Inflammatory macrophage treated with lipopolysaccharide for 1 hour (primary cell): ENCODE measurements around the gene VWA5B1.
A peak's percentile ranks its signal among the peaks of the same experiment; 100 is the strongest.

Source experiments
- DNase-seq, 2 donors: peaks; one replicate each; pipeline ENCODE4 v3.0.0-alpha.2; 2020 to 2022

The VWA5B1 gene

GRCh38 chr1:20399196-20399595, 108.5 kb downstream of the VWA5B1 start:
- no peak for DNase-seq

GRCh38 chr1:20399606-20400180, 109.0 kb downstream of the VWA5B1 start:
- DNase-seq: no peak

GRCh38 chr1:20400341-20401177, 109.9 kb downstream of the VWA5B1 start:
- DNase-seq: peak; percentile 6 to 57

- DNase-seq: no peak
These were observed 110.8 kb downstream of the VWA5B1 start for GRCh38 chr1:20401405-20402010.

- no peak for DNase-seq
These were observed 112.1 kb downstream of the VWA5B1 start for GRCh38 chr1:20402585-20403422.

GRCh38 chr1:20403423-20404145, 112.9 kb downstream of the VWA5B1 start:
- DNase-seq: no peak

- no peak for DNase-seq
These were observed 113.8 kb downstream of the VWA5B1 start for GRCh38 chr1:20404466-20404865.
